Nephron progenitor cell (in vitro differentiated cells): Measurements from ENCODE around the gene ARHGAP24.

Source experiments
- DNase-seq: peaks from one replicate; pipeline ENCODE4 v3.0.0; 2021
- H3K27ac Mint-ChIP-seq: 2 replicates; pipeline ENCODE4 v1.8.0; 2021; ENCODE audit warnings: mild to moderate bottlenecking, moderate library complexity, mixed read lengths
- H3K27me3 Mint-ChIP-seq: 2 replicates; pipeline ENCODE4 v1.8.0; 2021; ENCODE audit warnings: mild to moderate bottlenecking, low read depth, mixed read lengths; ENCODE audit not compliant: poor library complexity
- H3K36me3 Mint-ChIP-seq: 2 replicates; pipeline ENCODE4 v1.8.0; 2021; ENCODE audit warnings: low read depth, mixed read lengths
- H3K4me1 Mint-ChIP-seq: 2 replicates; pipeline ENCODE4 v1.8.0; 2021; ENCODE audit warnings: mixed read lengths
- H3K4me3 Mint-ChIP-seq: 2 replicates; pipeline ENCODE4 v1.8.0; 2021; ENCODE audit warnings: mild to moderate bottlenecking, moderate library complexity, mixed read lengths
- H3K9me3 Mint-ChIP-seq: 2 replicates; pipeline ENCODE4 v1.8.0; 2021; ENCODE audit warnings: mild to moderate bottlenecking, moderate library complexity, mixed read lengths
- CTCF ChIP-seq: fragments of 200-600 bp; sonication (generic); IDR thresholded peaks from 2 replicates; pipeline ENCODE4 v1.5.0; 2021; ENCODE audit warnings: antibody characterized with exemption

Gene ARHGAP24

GRCh38 chr4:85734424-85734831, 259.5 kb downstream of the ARHGAP24 start:
- Mint-ChIP-seq H3K27ac (no peak overlapping the region), H3K4me1 (no peaks in the 10 kb centered on the region), H3K27me3 (no peaks in the 10 kb centered on the region), H3K9me3 (no peaks in the 10 kb centered on the region), H3K4me3 (no peak overlapping the region), H3K36me3 (no peaks in the 10 kb centered on the region)
- no peak for DNase-seq
- no peak for TF ChIP-seq CTCF

- Mint-ChIP-seq H3K4me1 (no peaks in the 10 kb centered on the region), H3K27ac (no peak overlapping the region), H3K27me3 (no peaks in the 10 kb centered on the region), H3K9me3 (no peaks in the 10 kb centered on the region), H3K36me3 (no peaks in the 10 kb centered on the region), H3K4me3 (no peak overlapping the region)
- TF ChIP-seq CTCF = no peak
- no peak for DNase-seq
Observed at GRCh38 chr4:85736571-85736970, 261.6 kb downstream of the ARHGAP24 start.

GRCh38 chr4:85737254-85737653, 262.3 kb downstream of the ARHGAP24 start:
- H3K27ac Mint-ChIP-seq = no peak overlapping the region
- H3K9me3 Mint-ChIP-seq = no peaks in the 10 kb centered on the region
- no peaks in the 10 kb centered on the region for H3K36me3 Mint-ChIP-seq
- H3K4me3 Mint-ChIP-seq = no peak overlapping the region
- no peaks in the 10 kb centered on the region for H3K27me3 Mint-ChIP-seq
- no peak for TF ChIP-seq CTCF
- no peaks in the 10 kb centered on the region for H3K4me1 Mint-ChIP-seq
- DNase-seq = no peak

- Mint-ChIP-seq H3K27me3 (no peaks in the 10 kb centered on the region), H3K27ac (no peak overlapping the region), H3K36me3 (no peaks in the 10 kb centered on the region), H3K4me1 (no peaks in the 10 kb centered on the region), H3K4me3 (no peak overlapping the region), H3K9me3 (no peaks in the 10 kb centered on the region)
- DNase-seq = no peak
- no peak for TF ChIP-seq CTCF
Observed at GRCh38 chr4:85738721-85739120, 263.8 kb downstream of the ARHGAP24 start.

GRCh38 chr4:85740431-85740861, 265.5 kb downstream of the ARHGAP24 start:
- DNase-seq = no peak

More at GRCh38 chr4:85740431-85740861, 265.5 kb downstream of the ARHGAP24 start:
- no peak overlapping the region for H3K27ac Mint-ChIP-seq
- H3K9me3 Mint-ChIP-seq = no peaks in the 10 kb centered on the region
- no peaks in the 10 kb centered on the region for H3K36me3 Mint-ChIP-seq
- no peaks in the 10 kb centered on the region for H3K27me3 Mint-ChIP-seq
- H3K4me1 Mint-ChIP-seq = no peaks in the 10 kb centered on the region
- no peak for TF ChIP-seq CTCF
- H3K4me3 Mint-ChIP-seq = no peak overlapping the region
